Right lobe of liver (tissue), 6 donors: ENCODE data around the gene DELE1. TPM values are rescaled to one million over a fixed set of nuclear protein-coding genes. Genes with fewer than 3 reads are reported as not detected.
"Not testable (repeated sequence)": the region's sequence is repeated elsewhere in the genome, so short reads cannot be mapped to it uniquely, and the experiment has no call there.

ENCODE experiments used
- ATAC-seq, 4 donors: fragments of 200-7000 bp; cut with Tn5 transposase; one replicate each; pipeline ENCODE4 v1.9.1; 2020; ENCODE audit warnings: mild to moderate bottlenecking in 4 of 4, moderate library complexity in 4 of 4
- DNase-seq, 3 donors: peaks; one replicate each; pipeline ENCODE4 v3.0.0-alpha.2; 2020
- H3K27ac ChIP-seq, 3 donors: fragments of 200-600 bp; one replicate each; pipeline ENCODE4 v1.8.0; 2022
- H3K27me3 ChIP-seq, 2 donors: fragments of 200-600 bp; one replicate each; pipeline ENCODE4 v1.8.0; 2022
- H3K36me3 ChIP-seq, 4 donors: fragments of 200-600 bp; sonication (generic) in 1 of 4; one replicate each; pipeline versions ENCODE4 v1.5.1 to v1.8.0; 2017 to 2022; ENCODE audit warnings: control low read depth in 1 of 4
- H3K4me1 ChIP-seq, 4 donors: fragments of 200-600 bp; sonication (generic) in 1 of 4; one replicate each; pipeline versions ENCODE4 v1.5.1 to v1.8.0; 2017 to 2022; ENCODE audit warnings: control low read depth in 1 of 4
- H3K4me3 ChIP-seq, 3 donors: fragments of 200-600 bp; one replicate each; pipeline ENCODE4 v1.8.0; 2022
- H3K9me3 ChIP-seq, 4 donors: fragments of 200-600 bp; sonication (generic) in 1 of 4; one replicate each; pipeline versions ENCODE4 v1.5.1 to v1.8.0; 2017 to 2022; ENCODE audit warnings: control low read depth in 1 of 4
- CTCF ChIP-seq, 4 donors: fragments of 200-600 bp in 3 of 4; fragments of 450-650 bp in 1 of 4; IDR thresholded peaks; one replicate each; pipeline versions ENCODE4 v1.5.1 to v1.8.0; 2016 to 2022; ENCODE audit warnings: antibody characterized with exemption in 4 of 4, mild to moderate bottlenecking in 2 of 4
- POLR2A ChIP-seq: fragments of 450-650 bp; IDR thresholded peaks from one replicate; pipeline ENCODE4 v1.6.1; 2017; ENCODE audit warnings: antibody characterized with exemption, mild to moderate bottlenecking
- WGBS: methylation state at CpG from one replicate; pipeline ENCODE4 v1.1.6; 2018; ENCODE audit warnings: low coverage, low lambda C conversion rate; ENCODE audit not compliant: insufficient coverage; ENCODE audit errors: missing lambda C conversion rate; 5-methylcytosine and 5-hydroxymethylcytosine counted together
- intact Hi-C, 2 donors: fragments of 100-400 bp; cut with DNase I; formaldehyde crosslinking; loops; one replicate each; pipeline versions ENCODE4 v1.11.2 to v1.14.1; 2022
- total RNA-seq, 6 experiments: library from RNA; depleted of rRNA in 2 of 6; stranded (reverse); fragments of >200 nt in 2 of 6; fragmentation: NEBNext Ultra II Directional in 3 of 6; extraction: Animal tissue kit (Norgen Biotek cat#: 25700) in 3 of 6; gene quantifications; one replicate each; pipeline versions ENCODE4 v1.1.0 to v1.2.4, GENCODE V29; 2016 to 2023
- donor health status: DM: no; HTN: yes; CAD: no.
- donor health status: DM: no; HTN: no; CAD: no.
- donor health status: DM: no; HTN: no; CAD: no.
- donor health status: DM: no; HTN: yes; CAD: no.
- donor health status: DM: no; HTN: yes; CAD: no.

DELE1 gene
- total RNA-seq, 6 experiments from 2014 or later: 39.4 to 57.9 (median 43.8) TPM

DNA sequence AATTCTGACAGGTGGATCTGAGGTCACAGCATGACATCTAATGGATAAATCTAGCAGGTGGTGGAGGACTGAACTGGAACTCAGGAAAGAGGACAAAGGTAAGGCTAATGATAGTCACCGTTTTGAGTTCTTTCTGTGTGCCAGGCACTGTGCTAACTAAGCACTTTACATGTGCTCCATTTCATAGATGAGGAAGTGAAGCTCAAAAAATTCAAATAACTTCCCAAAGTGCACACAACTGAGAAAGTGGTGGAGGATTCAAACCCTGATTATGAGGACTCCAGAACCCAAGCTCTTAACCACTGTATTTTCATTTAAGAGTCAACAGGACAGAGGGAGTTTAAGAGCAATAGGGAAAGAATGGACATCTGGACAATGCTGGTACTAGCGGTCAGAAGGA is 7.1 kb upstream of the DELE1 start:
- no peak overlapping the region for H3K4me3 ChIP-seq
- DNase-seq (no peak), ATAC-seq (no peak)
- TF ChIP-seq CTCF (IDR thresholded peaks at IDR 0.05) (no peak), POLR2A (no peak)
- H3K9me3 ChIP-seq: no peaks in the 10 kb centered on the region
- WGBS: 46% methylated on average over 2 of the region's 2 CpGs
- H3K27me3 ChIP-seq: no peaks in the 10 kb centered on the region
- intact Hi-C loops: no loop called here
- no peak overlapping the region for H3K27ac ChIP-seq
- no peaks in the 10 kb centered on the region for H3K36me3 ChIP-seq
- H3K4me1 ChIP-seq: peaks cover 0 to 27% (median 3%) of the 10 kb centered on the region in 4 donors

DNA sequence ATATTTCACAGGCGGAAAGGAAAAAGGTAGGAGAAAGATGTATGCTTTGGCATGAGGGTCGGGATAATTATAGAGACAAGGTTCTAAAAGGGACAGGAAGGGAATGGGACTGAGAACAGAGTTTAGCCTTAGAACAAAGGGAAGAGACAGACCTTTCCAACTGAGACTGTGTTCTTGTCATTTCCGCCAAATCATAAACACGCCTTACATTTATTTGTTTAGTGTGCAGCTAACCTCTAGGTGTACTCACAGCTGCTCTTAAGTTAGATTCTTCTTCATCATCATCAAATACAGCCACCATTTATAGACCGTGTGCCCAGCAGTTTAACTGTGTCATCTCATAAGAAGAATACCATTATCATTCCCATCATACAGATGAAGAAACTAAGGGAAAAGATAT is 5.9 kb upstream of the DELE1 start:
- no peak for DNase-seq
- peaks cover 0 to 27% (median 4%) of the 10 kb centered on the region in 4 donors for H3K4me1 ChIP-seq
- no peak for TF ChIP-seq CTCF (IDR thresholded peaks at IDR 0.05)
- TF ChIP-seq POLR2A: no peak
- H3K36me3 ChIP-seq: no peaks in the 10 kb centered on the region
- ATAC-seq: no peak
- H3K4me3 ChIP-seq: no peak overlapping the region
- no peaks in the 10 kb centered on the region for H3K27me3 ChIP-seq
- no peak overlapping the region for H3K27ac ChIP-seq
- intact Hi-C loops: no loop called here
- H3K9me3 ChIP-seq: no peaks in the 10 kb centered on the region
- WGBS: 81% methylated on average over 5 of the region's 5 CpGs

GRCh38 chr5:141919218-141920119 is 4.2 kb upstream of the DELE1 start:
- H3K4me1 ChIP-seq: peaks cover 0 to 23% (median 9%) of the 10 kb centered on the region in 4 donors
- intact Hi-C loops: no loop called here
- DNase-seq (peak in 2 of 3 donors; percentile 50 to 67), ATAC-seq (peak; percentile 37 to 60 (median 48))
- no peaks in the 10 kb centered on the region for H3K36me3 ChIP-seq
- no peak for TF ChIP-seq POLR2A
- TF ChIP-seq CTCF (IDR thresholded peaks at IDR 0.05): no peak
- H3K27me3 ChIP-seq: no peaks in the 10 kb centered on the region
- no peaks in the 10 kb centered on the region for H3K9me3 ChIP-seq
- 30% methylated on average over 5 of the region's 8 CpGs for WGBS
- H3K4me3 ChIP-seq: no peak overlapping the region
- H3K27ac ChIP-seq: peak overlapping the region in 2 of 3 donors; percentile 19 to 73

GRCh38 chr5:141920771-141921170 is 2.9 kb upstream of the DELE1 start:
- no peak overlapping the region for H3K27ac ChIP-seq
- peaks cover 0 to 8% (median 0%) of the 10 kb centered on the region in 4 donors for H3K36me3 ChIP-seq
- H3K27me3 ChIP-seq: no peaks in the 10 kb centered on the region
- ATAC-seq (no peak), DNase-seq (no peak)
- H3K4me1 ChIP-seq: peaks cover 0 to 23% (median 10%) of the 10 kb centered on the region in 4 donors
- H3K9me3 ChIP-seq: no peaks in the 10 kb centered on the region
- H3K4me3 ChIP-seq: no peak overlapping the region
- intact Hi-C loops: no loop called here
- WGBS: no CpG with 5 or more reads among the region's 2 CpGs
- TF ChIP-seq POLR2A: no peak
- TF ChIP-seq CTCF (IDR thresholded peaks at IDR 0.05): no peak

- H3K9me3 ChIP-seq, H3K27me3 ChIP-seq, intact Hi-C loops, ATAC-seq, DNase-seq: not testable (repeated sequence)
- H3K27ac ChIP-seq: peak overlapping the region; percentile 90 to 97 (median 92)
- peaks cover 0 to 32% (median 14%) of the 10 kb centered on the region in 4 donors for H3K4me1 ChIP-seq
- H3K4me3 ChIP-seq: peak overlapping the region; percentile 63 to 93 (median 83)
- H3K36me3 ChIP-seq: peaks cover 0 to 26% (median 8%) of the 10 kb centered on the region in 4 donors
- WGBS: 59% methylated on average over 16 of the region's 28 CpGs
Measured at GRCh38 chr5:141922827-141923447, 734 bp upstream of the DELE1 start.
